Measurements from ENCODE around the gene CCDC9B.

DNA sequence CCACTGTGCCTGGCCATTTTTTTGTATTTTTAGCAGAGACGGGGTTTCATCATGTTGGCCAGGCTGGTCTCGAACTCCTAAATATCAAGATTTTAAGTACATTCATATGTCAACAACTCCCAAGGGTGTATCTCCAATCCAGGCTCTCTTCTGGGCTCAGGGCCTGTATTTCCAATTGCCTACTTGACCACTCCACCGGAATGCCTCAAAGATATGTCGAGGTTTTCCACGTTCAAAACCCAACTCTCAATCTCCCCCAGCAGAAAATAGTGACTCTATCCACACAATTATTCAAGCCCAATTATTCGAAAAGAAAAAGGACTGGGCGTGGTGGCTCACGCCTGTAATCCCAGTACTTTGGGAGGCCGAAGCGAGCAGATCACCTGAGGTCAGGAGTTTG lies 39.9 kb upstream of the CCDC9B start:
- TF ChIP-seq TCF4 (CRISPR knock-in tag; IDR thresholded peaks at IDR 0.05; ENCODE audit: borderline replicate concordance) (no peak), ZNF8 (CRISPR knock-in tag; IDR thresholded peaks at IDR 0.05) (no peak), ZFP30 (CRISPR knock-in tag; IDR thresholded peaks at IDR 0.05) (no peak), ZFP3 (CRISPR knock-in tag; IDR thresholded peaks at IDR 0.05) (no peak), OSR1 (CRISPR knock-in tag; IDR thresholded peaks at IDR 0.05) (no peak), TOX (CRISPR knock-in tag; IDR thresholded peaks at IDR 0.05; ENCODE audit: borderline replicate concordance) (no peak)
- TF ChIP-seq, protein P1, sequence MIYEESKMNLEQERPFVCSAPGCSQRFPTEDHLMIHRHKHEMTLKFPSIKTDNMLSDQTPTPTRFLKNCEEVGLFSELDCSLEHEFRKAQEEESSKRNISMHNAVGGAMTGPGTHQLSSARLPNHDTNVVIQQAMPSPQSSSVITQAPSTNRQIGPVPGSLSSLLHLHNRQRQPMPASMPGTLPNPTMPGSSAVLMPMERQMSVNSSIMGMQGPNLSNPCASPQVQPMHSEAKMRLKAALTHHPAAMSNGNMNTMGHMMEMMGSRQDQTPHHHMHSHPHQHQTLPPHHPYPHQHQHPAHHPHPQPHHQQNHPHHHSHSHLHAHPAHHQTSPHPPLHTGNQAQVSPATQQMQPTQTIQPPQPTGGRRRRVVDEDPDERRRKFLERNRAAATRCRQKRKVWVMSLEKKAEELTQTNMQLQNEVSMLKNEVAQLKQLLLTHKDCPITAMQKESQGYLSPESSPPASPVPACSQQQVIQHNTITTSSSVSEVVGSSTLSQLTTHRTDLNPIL (CRISPR knock-in tag; IDR thresholded peaks at IDR 0.05; ENCODE audit: low read depth), result no peak

All from SK-N-SH treated with all-trans-retinoic acid at 6 μM for 48 hours (cell line).